Bronchial smooth muscle cell (primary cell): ENCODE measurements around the gene NFAM1. TPM values are rescaled to one million over a fixed set of nuclear protein-coding genes. Genes with fewer than 3 reads are reported as not detected.

Experiments
- total RNA-seq: library from RNA; depleted of rRNA; stranded (reverse); fragments of >200 nt; gene quantifications from 2 replicates; pipeline ENCODE4 v1.2.1, GENCODE V29; 2014

NFAM1 gene, protein sequence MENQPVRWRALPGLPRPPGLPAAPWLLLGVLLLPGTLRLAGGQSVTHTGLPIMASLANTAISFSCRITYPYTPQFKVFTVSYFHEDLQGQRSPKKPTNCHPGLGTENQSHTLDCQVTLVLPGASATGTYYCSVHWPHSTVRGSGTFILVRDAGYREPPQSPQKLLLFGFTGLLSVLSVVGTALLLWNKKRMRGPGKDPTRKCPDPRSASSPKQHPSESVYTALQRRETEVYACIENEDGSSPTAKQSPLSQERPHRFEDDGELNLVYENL
- total RNA-seq, result under 0.01 TPM in 1 of 2 replicates, not detected in the other

DNA sequence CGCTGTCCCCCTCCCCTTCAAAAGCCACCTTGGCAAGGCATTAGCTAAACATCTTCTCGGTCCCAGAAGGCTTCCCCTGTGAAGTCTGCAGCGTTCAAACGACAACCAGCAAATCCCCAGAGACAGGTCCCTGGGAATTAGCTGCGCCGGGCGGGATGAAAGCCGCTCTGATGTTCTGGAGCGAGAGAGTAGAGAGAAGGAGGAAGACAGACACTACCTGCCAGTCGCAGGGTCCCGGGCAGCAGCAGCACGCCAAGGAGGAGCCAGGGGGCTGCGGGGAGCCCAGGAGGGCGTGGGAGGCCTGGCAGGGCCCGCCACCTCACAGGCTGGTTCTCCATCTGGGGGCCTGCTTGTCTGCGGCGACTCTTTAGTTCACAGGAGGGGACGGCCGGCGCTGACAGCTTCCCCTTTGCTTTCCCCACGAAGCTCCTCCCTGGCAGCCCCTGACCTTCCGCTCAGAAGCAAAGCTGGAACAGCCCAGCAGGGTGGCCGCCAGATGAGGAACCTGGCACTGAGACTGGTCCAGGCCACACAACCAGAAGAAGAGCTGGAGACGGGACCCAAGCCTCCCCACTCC, at the start of gene NFAM1:
Gene NFAM1 (minus strand): TSS at position 384 of the 577 bp plus-strand sequence. CDS start 46 bp downstream, at position 338.

Other genes starting within 250 kb of the NFAM1 start
- 13.6 and 14.5 TPM in 2 replicates for gene TCF20, start 161.8 kb downstream of the NFAM1 start, total RNA-seq
- 17.4 and 18.3 TPM in 2 replicates for gene RRP7A, start 87.4 kb upstream of the NFAM1 start, total RNA-seq
- 6.1 and 9.0 TPM in 2 replicates for gene SERHL2, start 121.6 kb upstream of the NFAM1 start, total RNA-seq
- gene POLDIP3, start 182.5 kb upstream of the NFAM1 start, total RNA-seq, result 22.7 and 26.2 TPM in 2 replicates
- 0.34 and 0.47 TPM in 2 replicates for gene ATP5MGL, start 208.2 kb upstream of the NFAM1 start, total RNA-seq
- gene CYB5R3, start 217.0 kb upstream of the NFAM1 start, total RNA-seq, result 43.6 and 48.1 TPM in 2 replicates